ENCODE results near the gene FOXK2.
A peak's percentile ranks its signal among the peaks of the same experiment; 100 is the strongest.

FOXK2 gene

GRCh38 chr17:82636626-82637598 is 117.4 kb downstream of the FOXK2 start:
- peak overlapping the region; percentile 99 for H3K27ac ChIP-seq
- no peak for TF ChIP-seq CTCF (conservative IDR thresholded peaks at IDR 0.05)

- no peak for TF ChIP-seq CTCF (conservative IDR thresholded peaks at IDR 0.05)
- peak overlapping the region; percentile 99 for H3K27ac ChIP-seq
These were observed 118.7 kb downstream of the FOXK2 start for GRCh38 chr17:82638183-82638773.

GRCh38 chr17:82639628-82640027 is 120.1 kb downstream of the FOXK2 start:
- TF ChIP-seq CTCF (conservative IDR thresholded peaks at IDR 0.05): no peak
- H3K27ac ChIP-seq: peak overlapping the region; percentile 47

GRCh38 chr17:82640036-82640435 is 120.5 kb downstream of the FOXK2 start:
- H3K27ac ChIP-seq: peak overlapping the region; percentile 47
- TF ChIP-seq CTCF (conservative IDR thresholded peaks at IDR 0.05): no peak

- H3K27ac ChIP-seq: peak overlapping the region; percentile 47; the same call in 1 of the 2 replicates
- TF ChIP-seq CTCF (conservative IDR thresholded peaks at IDR 0.05): no peak
These were observed 122.5 kb downstream of the FOXK2 start for GRCh38 chr17:82642022-82642421.

- H3K27ac ChIP-seq: no peak overlapping the region
- no peak for TF ChIP-seq CTCF (conservative IDR thresholded peaks at IDR 0.05)
These were observed 124.6 kb downstream of the FOXK2 start for GRCh38 chr17:82644148-82644547.

GRCh38 chr17:82645516-82645915 is 126.0 kb downstream of the FOXK2 start:
- H3K27ac ChIP-seq: peak overlapping the region; percentile 100
- no peak for TF ChIP-seq CTCF (conservative IDR thresholded peaks at IDR 0.05)
